CD4-positive, alpha-beta memory T cell (primary cell): ENCODE results near the gene SUGCT. TPM values are rescaled to one million over a fixed set of nuclear protein-coding genes. Genes with fewer than 3 reads are reported as not detected.

Source experiments
- CTCF ChIA-PET: fragments of 350-600 bp; sonication (Branson Sonifier 250); formaldehyde crosslinking; loops from one replicate; lab custom pipeline; 2021; ENCODE audit warnings: inconsistent platforms; ENCODE audit not compliant: partially characterized antibody; lab: Charles Lee
- POLR2A ChIA-PET: fragments of 350-600 bp; sonication (Branson Sonifier 250); formaldehyde crosslinking; loops from one replicate; lab custom pipeline; 2021; ENCODE audit not compliant: partially characterized antibody; lab: Charles Lee
- DNase-seq, 5 donors: peaks; one replicate each; pipeline versions ENCODE4 v3.0.0 to v3.0.0-alpha.2; 2020 to 2022; ENCODE audit warnings: mixed read lengths in 1 of 5
- H3K27ac ChIP-seq: one replicate; pipeline ENCODE4 v1.7.0; 2013; ENCODE audit warnings: low read depth, low read length
- H3K27me3 ChIP-seq: 2 replicates; pipeline ENCODE4 v1.7.0; 2013; ENCODE audit warnings: mild to moderate bottlenecking, low read length, moderate library complexity; ENCODE audit not compliant: insufficient read depth
- H3K36me3 ChIP-seq: 2 replicates; pipeline ENCODE4 v1.7.0; 2013; ENCODE audit warnings: mild to moderate bottlenecking, low read length, moderate library complexity; ENCODE audit not compliant: insufficient read depth
- H3K4me1 ChIP-seq: 2 replicates; pipeline ENCODE4 v1.7.0; 2013; ENCODE audit warnings: mild to moderate bottlenecking, low read length, moderate library complexity; ENCODE audit not compliant: insufficient read depth
- H3K4me3 ChIP-seq, 2 donors: one replicate each; pipeline ENCODE4 v1.7.0; 2013; ENCODE audit warnings: low read length in 2 of 2, mild to moderate bottlenecking in 1 of 2
- H3K9me3 ChIP-seq, 2 donors: one replicate each; pipeline ENCODE4 v1.7.0; 2013; ENCODE audit warnings: low read length in 2 of 2, control low read depth in 1 of 2; ENCODE audit not compliant: control insufficient read depth in 1 of 2
- H3K27ac Mint-ChIP-seq, 7 donors: one replicate each; pipeline ENCODE4 v1.8.0; 2020 to 2021; ENCODE audit warnings: mixed read lengths in 7 of 7, mild to moderate bottlenecking in 6 of 7, inconsistent platforms in 3 of 7, moderate library complexity in 3 of 7
- H3K27me3 Mint-ChIP-seq, 2 donors: one replicate each; pipeline ENCODE4 v1.8.0; 2020 to 2021; ENCODE audit warnings: mixed read lengths in 2 of 2
- H3K36me3 Mint-ChIP-seq, 2 donors: one replicate each; pipeline ENCODE4 v1.8.0; 2020 to 2021; ENCODE audit warnings: mixed read lengths in 2 of 2, inconsistent platforms in 1 of 2, mild to moderate bottlenecking in 1 of 2
- H3K4me1 Mint-ChIP-seq, 4 donors: one replicate each; pipeline ENCODE4 v1.8.0; 2020 to 2021; ENCODE audit warnings: mixed read lengths in 4 of 4, mild to moderate bottlenecking in 1 of 4
- H3K4me3 Mint-ChIP-seq, 8 donors: one replicate each; pipeline ENCODE4 v1.8.0; 2020 to 2021; ENCODE audit warnings: mixed read lengths in 8 of 8, mild to moderate bottlenecking in 7 of 8, moderate library complexity in 6 of 8, inconsistent platforms in 3 of 8
- H3K9me3 Mint-ChIP-seq, 8 donors: one replicate each; pipeline ENCODE4 v1.8.0; 2020 to 2021; ENCODE audit warnings: mixed read lengths in 8 of 8, mild to moderate bottlenecking in 5 of 8, inconsistent platforms in 3 of 8, moderate library complexity in 1 of 8
- intact Hi-C: fragments of 100-400 bp; cut with micrococcal nuclease; formaldehyde crosslinking; loops from one replicate; pipeline ENCODE4 v1.15.1; 2023
- polyA plus RNA-seq, 2 donors: library from polyadenylated mRNA; unstranded; fragments of 300-500 nt; fragmentation: Illumina TruSeq; gene quantifications; one replicate each; pipeline ENCODE4 v1.2.3, GENCODE V29; 2021
- total RNA-seq, 2 experiments: library from RNA; stranded (reverse); gene quantifications; one replicate each; pipeline ENCODE4 v1.2.3, GENCODE V29; 2021

The SUGCT gene
- total and polyA plus RNA-seq, 4 experiments from 2014 or later, result 0.41 to 4.4 (median 1.2) TPM

DNA sequence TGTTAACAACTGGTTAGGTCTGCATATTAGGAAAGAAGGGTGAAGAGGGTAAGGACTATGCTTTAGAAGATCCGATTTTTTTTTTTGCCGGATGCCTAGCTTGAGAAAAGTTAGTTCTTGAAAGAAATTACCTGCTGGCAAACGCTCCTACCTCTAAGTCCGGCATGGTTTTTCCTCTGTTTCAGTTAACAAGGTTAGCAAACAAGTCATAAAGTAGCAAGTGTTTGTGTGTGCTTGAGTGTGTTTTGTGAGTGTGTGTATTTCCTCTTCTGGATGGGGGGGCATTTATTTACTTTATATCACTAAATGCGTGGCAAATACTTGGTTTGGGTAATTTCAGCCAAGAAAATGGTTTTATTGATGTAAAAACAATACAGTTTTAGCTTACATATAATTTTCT, 195.6 kb downstream of the SUGCT start:
- Mint-ChIP-seq H3K4me3 (no peak overlapping the region), H3K27me3 (no peaks in the 10 kb centered on the region), H3K27ac (no peak overlapping the region), H3K4me1 (no peaks in the 10 kb centered on the region), H3K9me3 (peaks cover 0 to 3% (median under 1%) of the 10 kb centered on the region in 8 donors), H3K36me3 (no peaks in the 10 kb centered on the region)
- Histone ChIP-seq H3K4me1 (no peaks in the 10 kb centered on the region), H3K27me3 (no peaks in the 10 kb centered on the region), H3K27ac (no peak overlapping the region), H3K4me3 (no peak overlapping the region), H3K9me3 (no peaks in the 10 kb centered on the region), H3K36me3 (no peaks in the 10 kb centered on the region)
- intact Hi-C loops, result no loop called here
- POLR2A ChIA-PET, result no interaction called here
- CTCF ChIA-PET, result interaction anchor here (0.6 to 2.5 kb wide), 4 partner anchors 8 to 92 kb away, joined by 4 to 7 read pairs (median 6); no protein-coding TSS in a partner anchor
- no peak for DNase-seq

DNA sequence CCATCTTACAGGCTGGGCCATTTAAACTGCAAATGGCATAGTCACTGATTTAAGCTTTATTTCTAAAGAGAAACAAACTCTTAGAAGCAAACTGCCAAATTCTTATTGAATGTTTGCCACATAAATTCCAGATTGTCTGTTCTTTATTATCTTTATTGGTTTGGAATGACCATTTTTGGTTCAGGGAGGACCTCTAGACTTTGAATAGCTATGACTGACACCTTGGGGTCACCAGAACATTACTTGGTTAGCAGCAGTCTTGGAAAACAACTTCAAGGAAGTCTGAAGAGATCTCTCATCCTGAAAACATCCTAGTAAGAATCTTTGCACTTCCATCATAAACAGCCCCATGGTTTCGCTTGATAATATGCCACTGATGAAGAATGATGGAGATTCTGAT, 197.1 kb downstream of the SUGCT start:
- Histone ChIP-seq H3K4me1 (no peaks in the 10 kb centered on the region), H3K27me3 (no peaks in the 10 kb centered on the region), H3K4me3 (no peak overlapping the region), H3K27ac (no peak overlapping the region), H3K36me3 (no peaks in the 10 kb centered on the region), H3K9me3 (no peaks in the 10 kb centered on the region)
- H3K27ac Mint-ChIP-seq, result no peak overlapping the region
- H3K4me1 Mint-ChIP-seq, result no peaks in the 10 kb centered on the region
- H3K27me3 Mint-ChIP-seq, result no peaks in the 10 kb centered on the region
- peaks cover 0 to 9% (median 3%) of the 10 kb centered on the region in 8 donors for H3K9me3 Mint-ChIP-seq
- no peaks in the 10 kb centered on the region for H3K36me3 Mint-ChIP-seq
- intact Hi-C loops, result no loop called here
- CTCF ChIA-PET, result interaction anchor here (2.0 to 2.5 kb wide), 2 partner anchors 10 to 16 kb away, joined by 7 read pairs; no protein-coding TSS in a partner anchor
- no peak for DNase-seq
- POLR2A ChIA-PET, result no interaction called here
- no peak overlapping the region for H3K4me3 Mint-ChIP-seq

DNA sequence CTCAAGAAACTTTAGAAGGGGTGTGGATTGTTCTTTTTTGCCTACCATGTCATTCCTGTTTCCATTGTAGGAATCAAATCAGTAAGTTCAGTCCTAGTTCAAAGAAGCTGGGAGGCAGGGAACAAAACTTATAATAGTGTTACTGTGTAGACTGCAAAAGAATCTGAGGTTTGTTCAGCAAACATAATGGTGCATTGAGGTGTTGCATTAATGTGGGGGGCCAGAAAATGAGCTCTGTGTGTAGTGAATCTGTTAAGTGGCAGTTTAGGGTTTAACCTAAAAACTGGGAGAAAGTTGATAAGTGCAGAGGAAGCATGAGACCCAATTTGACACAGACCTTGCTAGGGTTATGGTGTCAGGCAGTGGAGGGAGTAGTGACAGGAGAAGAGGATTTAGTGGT, 197.7 kb downstream of the SUGCT start:
- H3K4me3 ChIP-seq, result no peak overlapping the region
- Mint-ChIP-seq H3K36me3 (no peaks in the 10 kb centered on the region), H3K4me1 (no peaks in the 10 kb centered on the region), H3K27ac (no peak overlapping the region), H3K27me3 (no peaks in the 10 kb centered on the region), H3K9me3 (peaks cover 0 to 9% (median 5%) of the 10 kb centered on the region in 8 donors), H3K4me3 (no peak overlapping the region)
- H3K27me3 ChIP-seq, result no peaks in the 10 kb centered on the region
- H3K4me1 ChIP-seq, result no peaks in the 10 kb centered on the region
- no peak for DNase-seq
- CTCF ChIA-PET, result interaction anchor here (2.5 kb wide), 1 partner anchor 9 kb away, joined by 7 read pairs; no protein-coding TSS in a partner anchor
- no peaks in the 10 kb centered on the region for H3K9me3 ChIP-seq
- H3K27ac ChIP-seq, result no peak overlapping the region
- intact Hi-C loops, result no loop called here
- POLR2A ChIA-PET, result no interaction called here
- no peaks in the 10 kb centered on the region for H3K36me3 ChIP-seq

DNA sequence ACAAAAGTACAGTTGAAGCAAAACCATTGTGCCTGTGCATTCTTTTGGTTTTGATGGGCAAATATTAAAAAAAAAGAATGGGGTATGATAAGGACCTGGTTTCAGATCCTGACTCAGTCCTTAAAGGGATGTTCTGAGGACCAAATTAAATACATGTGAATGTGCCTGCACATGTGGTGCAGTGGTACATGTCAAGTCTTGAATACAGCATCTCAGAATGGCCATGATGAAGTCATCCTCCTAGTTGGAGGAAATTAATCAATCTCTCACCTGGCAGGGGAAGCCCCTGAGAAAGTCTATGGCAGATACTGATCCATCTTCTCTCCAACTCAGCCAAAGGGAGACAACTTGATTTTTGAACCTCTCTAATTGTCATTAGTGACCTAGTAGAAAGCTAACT, 207.0 kb downstream of the SUGCT start:
- intact Hi-C loops, result no loop called here
- Histone ChIP-seq H3K27me3 (no peaks in the 10 kb centered on the region), H3K4me1 (no peaks in the 10 kb centered on the region), H3K27ac (no peak overlapping the region), H3K9me3 (no peaks in the 10 kb centered on the region), H3K36me3 (no peaks in the 10 kb centered on the region), H3K4me3 (no peak overlapping the region)
- Mint-ChIP-seq H3K27ac (no peak overlapping the region), H3K27me3 (no peaks in the 10 kb centered on the region), H3K36me3 (no peaks in the 10 kb centered on the region), H3K9me3 (peaks cover 0 to 26% (median 13%) of the 10 kb centered on the region in 8 donors), H3K4me1 (no peaks in the 10 kb centered on the region), H3K4me3 (no peak overlapping the region)
- ChIA-PET POLR2A (no interaction called here), CTCF (interaction anchor here (1.1 to 2.1 kb wide), 2 partner anchors 10 to 16 kb away, joined by 4 to 7 read pairs; no protein-coding TSS in a partner anchor)
- no peak for DNase-seq

DNA sequence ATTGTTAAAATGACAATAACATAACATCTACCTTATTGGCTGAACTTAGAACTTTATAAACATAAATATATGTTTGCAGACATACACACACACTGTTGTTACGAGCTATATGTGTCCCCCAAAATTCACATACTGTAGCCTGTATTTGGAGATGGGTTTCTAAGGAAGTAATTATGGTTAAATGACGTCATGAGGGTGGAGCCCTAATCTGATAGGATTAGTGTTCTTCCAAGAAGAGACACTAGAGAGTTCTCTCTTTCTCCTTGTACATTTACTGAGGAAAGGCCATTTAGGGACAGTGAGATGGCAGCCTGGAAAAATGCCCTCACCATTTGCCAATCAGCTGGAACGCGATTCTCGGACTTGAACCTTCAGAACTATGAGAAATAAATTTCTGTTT, 211.7 kb downstream of the SUGCT start:
- Mint-ChIP-seq H3K27me3 (no peaks in the 10 kb centered on the region), H3K4me3 (no peak overlapping the region), H3K9me3 (peaks cover 0 to 2% (median 0%) of the 10 kb centered on the region in 8 donors), H3K4me1 (no peaks in the 10 kb centered on the region), H3K36me3 (no peaks in the 10 kb centered on the region), H3K27ac (no peak overlapping the region)
- no peaks in the 10 kb centered on the region for H3K9me3 ChIP-seq
- no peak overlapping the region for H3K4me3 ChIP-seq
- H3K4me1 ChIP-seq, result no peaks in the 10 kb centered on the region
- no peaks in the 10 kb centered on the region for H3K36me3 ChIP-seq
- H3K27me3 ChIP-seq, result no peaks in the 10 kb centered on the region
- POLR2A ChIA-PET, result no interaction called here
- intact Hi-C loops, result no loop called here
- DNase-seq, result no peak
- H3K27ac ChIP-seq, result no peak overlapping the region
- CTCF ChIA-PET, result no interaction called here

DNA sequence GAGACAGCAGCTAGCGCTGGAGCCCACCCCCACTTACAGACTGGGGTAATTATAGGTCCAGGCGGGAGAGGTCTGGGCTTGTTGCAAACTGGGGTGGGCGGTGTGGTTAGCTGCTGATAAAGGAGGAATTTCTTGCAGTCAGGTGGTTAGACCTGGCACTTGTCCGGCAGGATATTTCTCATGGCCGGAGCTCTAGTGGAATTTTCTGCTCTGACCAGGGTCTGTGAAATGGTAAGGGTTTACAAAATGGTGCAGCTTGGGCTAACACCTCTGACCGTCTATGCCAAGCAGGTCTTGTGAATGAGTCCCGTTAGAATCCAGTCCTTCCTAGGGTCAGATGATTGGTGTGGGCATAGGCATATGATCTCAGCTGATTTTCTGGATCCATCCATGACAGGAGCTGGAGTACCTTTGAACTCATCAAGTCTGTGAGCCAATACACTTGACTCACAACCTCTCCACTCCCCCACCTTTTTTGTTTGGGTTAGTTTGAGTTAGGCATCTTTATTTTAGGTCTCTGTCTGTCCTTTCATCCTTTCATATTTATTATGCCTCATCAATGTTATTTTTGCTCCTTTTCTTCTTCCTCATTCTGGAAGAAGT, 213.4 kb downstream of the SUGCT start:
- no peak for DNase-seq
- H3K27me3 ChIP-seq, result no peaks in the 10 kb centered on the region
- Mint-ChIP-seq H3K9me3 (peaks cover 0 to 3% (median under 1%) of the 10 kb centered on the region in 8 donors), H3K4me1 (no peaks in the 10 kb centered on the region), H3K4me3 (no peak overlapping the region), H3K36me3 (no peaks in the 10 kb centered on the region), H3K27me3 (no peaks in the 10 kb centered on the region), H3K27ac (no peak overlapping the region)
- ChIA-PET CTCF (interaction anchor here (1.8 kb wide), 1 partner anchor 17 kb away, joined by 7 read pairs; no protein-coding TSS in a partner anchor), POLR2A (no interaction called here)
- H3K9me3 ChIP-seq, result no peaks in the 10 kb centered on the region
- H3K4me1 ChIP-seq, result no peaks in the 10 kb centered on the region
- H3K36me3 ChIP-seq, result no peaks in the 10 kb centered on the region
- H3K27ac ChIP-seq, result no peak overlapping the region
- H3K4me3 ChIP-seq, result no peak overlapping the region
- intact Hi-C loops, result no loop called here

DNA sequence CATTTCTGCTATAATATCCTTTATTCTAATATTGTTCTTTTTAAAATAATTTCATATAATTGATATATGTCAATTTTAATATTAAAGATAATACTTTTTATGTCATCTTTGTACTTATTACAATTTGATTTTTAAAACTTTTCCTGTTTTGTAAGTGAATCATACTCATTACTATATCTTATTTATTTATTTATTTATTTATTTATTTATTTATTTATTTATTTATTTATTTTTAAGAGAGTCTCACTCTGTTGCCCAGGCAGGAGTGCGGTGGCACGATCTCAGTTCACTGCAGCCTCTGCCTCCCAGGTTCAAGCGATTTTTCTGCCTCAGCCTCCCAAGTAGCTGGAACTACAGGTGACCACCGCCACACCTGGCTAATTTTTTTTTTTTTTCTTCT, 215.3 kb downstream of the SUGCT start:
- H3K4me3 ChIP-seq, result no peak overlapping the region
- Mint-ChIP-seq H3K4me1 (no peaks in the 10 kb centered on the region), H3K27ac (no peak overlapping the region), H3K36me3 (no peaks in the 10 kb centered on the region), H3K9me3 (peaks cover 0 to 5% (median 0%) of the 10 kb centered on the region in 8 donors), H3K27me3 (no peaks in the 10 kb centered on the region), H3K4me3 (no peak overlapping the region)
- no peaks in the 10 kb centered on the region for H3K9me3 ChIP-seq
- intact Hi-C loops, result no loop called here
- no peak for DNase-seq
- H3K36me3 ChIP-seq, result no peaks in the 10 kb centered on the region
- ChIA-PET CTCF (no interaction called here), POLR2A (no interaction called here)
- H3K27ac ChIP-seq, result no peak overlapping the region
- H3K4me1 ChIP-seq, result no peaks in the 10 kb centered on the region
- no peaks in the 10 kb centered on the region for H3K27me3 ChIP-seq
